SU-DHL-6 (cell line): ENCODE data around the gene EGLN2.
"Not testable (repeated sequence)": the region's sequence is repeated elsewhere in the genome, so short reads cannot be mapped to it uniquely, and the experiment has no call there.

ENCODE experiments used
- H2AFZ ChIP-seq: fragments of 200-600 bp; sonication (generic); 2 replicates; pipeline ENCODE4 v1.6.1; 2014; ENCODE audit warnings: low read depth, mild to moderate bottlenecking, moderate library complexity, mixed read lengths, antibody characterized with exemption, low read length; ENCODE audit not compliant: severe bottlenecking
- H3F3A ChIP-seq: fragments of 200-600 bp; shearing (Covaris generic); 2 replicates; pipeline ENCODE4 v1.6.0; 2016; ENCODE audit warnings: antibody characterized with exemption, mild to moderate bottlenecking; ENCODE audit not compliant: insufficient read depth
- H3K27ac ChIP-seq: fragments of 200-600 bp; sonication (generic); 2 replicates; pipeline ENCODE4 v1.5.1; 2016; ENCODE audit warnings: low read depth, mild to moderate bottlenecking, low read length, moderate library complexity, mixed read lengths
- H3K27me3 ChIP-seq: fragments of 200-600 bp; sonication (generic), shearing (Covaris generic); 2 replicates; pipeline ENCODE4 v1.6.0; 2014; ENCODE audit warnings: mild to moderate bottlenecking, low read length
- H3K36me3 ChIP-seq: fragments of 200-600 bp; sonication (generic); 2 replicates; pipeline ENCODE4 v1.6.1; 2014; ENCODE audit warnings: mild to moderate bottlenecking, low read length, mixed read lengths
- H3K4me2 ChIP-seq: fragments of 300-600, 200-600 bp; shearing (Covaris generic), sonication (generic); 2 replicates; pipeline ENCODE4 v1.6.0; 2014; ENCODE audit warnings: low read length, low read depth, mild to moderate bottlenecking; ENCODE audit not compliant: poor library complexity, severe bottlenecking
- H3K4me3 ChIP-seq: fragments of 200-600 bp; sonication (generic); 2 replicates; pipeline ENCODE4 v1.5.1; 2014; ENCODE audit warnings: antibody characterized with exemption, low read length, mild to moderate bottlenecking, mixed read lengths; ENCODE audit not compliant: insufficient read depth, poor library complexity, severe bottlenecking
- H3K79me2 ChIP-seq: fragments of 200-600 bp; sonication (generic); 2 replicates; pipeline ENCODE4 v1.6.1; 2014; ENCODE audit warnings: mild to moderate bottlenecking, low read length, moderate library complexity; ENCODE audit not compliant: insufficient read depth
- H3K9ac ChIP-seq: fragments of 200-600 bp; sonication (generic); 2 replicates; pipeline ENCODE4 v1.7.0; 2014; ENCODE audit warnings: mild to moderate bottlenecking, low read length
- H3K9me2 ChIP-seq: fragments of 200-600 bp; sonication (generic); replicated peaks from 2 replicates; pipeline ENCODE4 v1.6.1; 2014; ENCODE audit warnings: low read length; ENCODE audit not compliant: insufficient read depth
- H3K9me3 ChIP-seq: fragments of 200-600 bp; sonication (generic); 2 replicates; pipeline ENCODE4 v1.6.1; 2014; ENCODE audit warnings: low read length, mixed read lengths; ENCODE audit not compliant: insufficient read depth
- H4K20me1 ChIP-seq: fragments of 200-600 bp; sonication (generic); 2 replicates; pipeline ENCODE4 v1.6.1; 2014; ENCODE audit warnings: low read depth, mild to moderate bottlenecking, antibody characterized with exemption, low read length, moderate library complexity, mixed read lengths
- EZH2phosphoT487 ChIP-seq: fragments of 200-600 bp; sonication (generic), shearing (Covaris generic); conservative IDR thresholded peaks from 2 replicates; pipeline ENCODE4 v1.6.1; 2018; ENCODE audit warnings: mild to moderate bottlenecking, antibody characterized with exemption, low read length, moderate library complexity, mixed read lengths
- TF ChIP-seq, protein P1 (sequence below): fragments of 200-600 bp; sonication (generic); IDR thresholded peaks from one replicate; pipeline ENCODE4 v1.5.1; 2017; ENCODE audit warnings: antibody characterized with exemption, mild to moderate bottlenecking, low read length, moderate library complexity; ENCODE audit not compliant: insufficient read depth, poor library complexity, severe bottlenecking

Gene EGLN2

GRCh38 chr19:40831502-40832430, 32.8 kb downstream of the EGLN2 start:
- H3K9me3 ChIP-seq = no peaks in the 10 kb centered on the region
- TF ChIP-seq, protein P1, sequence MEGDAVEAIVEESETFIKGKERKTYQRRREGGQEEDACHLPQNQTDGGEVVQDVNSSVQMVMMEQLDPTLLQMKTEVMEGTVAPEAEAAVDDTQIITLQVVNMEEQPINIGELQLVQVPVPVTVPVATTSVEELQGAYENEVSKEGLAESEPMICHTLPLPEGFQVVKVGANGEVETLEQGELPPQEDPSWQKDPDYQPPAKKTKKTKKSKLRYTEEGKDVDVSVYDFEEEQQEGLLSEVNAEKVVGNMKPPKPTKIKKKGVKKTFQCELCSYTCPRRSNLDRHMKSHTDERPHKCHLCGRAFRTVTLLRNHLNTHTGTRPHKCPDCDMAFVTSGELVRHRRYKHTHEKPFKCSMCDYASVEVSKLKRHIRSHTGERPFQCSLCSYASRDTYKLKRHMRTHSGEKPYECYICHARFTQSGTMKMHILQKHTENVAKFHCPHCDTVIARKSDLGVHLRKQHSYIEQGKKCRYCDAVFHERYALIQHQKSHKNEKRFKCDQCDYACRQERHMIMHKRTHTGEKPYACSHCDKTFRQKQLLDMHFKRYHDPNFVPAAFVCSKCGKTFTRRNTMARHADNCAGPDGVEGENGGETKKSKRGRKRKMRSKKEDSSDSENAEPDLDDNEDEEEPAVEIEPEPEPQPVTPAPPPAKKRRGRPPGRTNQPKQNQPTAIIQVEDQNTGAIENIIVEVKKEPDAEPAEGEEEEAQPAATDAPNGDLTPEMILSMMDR = no peak
- TF ChIP-seq EZH2phosphoT487 = no peak
- H3K27me3 ChIP-seq = no peaks in the 10 kb centered on the region
- no peaks in the 10 kb centered on the region for H3K79me2 ChIP-seq
- H3K27ac ChIP-seq = no peak overlapping the region
- no peaks in the 10 kb centered on the region for H3K9me2 ChIP-seq
- no peak overlapping the region for H3K9ac ChIP-seq
- no peak overlapping the region for H2AFZ ChIP-seq
- H3F3A ChIP-seq = no peaks in the 10 kb centered on the region
- no peak overlapping the region for H3K4me3 ChIP-seq
- H3K4me2 ChIP-seq = no peak overlapping the region
- H3K36me3 ChIP-seq = no peaks in the 10 kb centered on the region
- H4K20me1 ChIP-seq = no peaks in the 10 kb centered on the region

DNA sequence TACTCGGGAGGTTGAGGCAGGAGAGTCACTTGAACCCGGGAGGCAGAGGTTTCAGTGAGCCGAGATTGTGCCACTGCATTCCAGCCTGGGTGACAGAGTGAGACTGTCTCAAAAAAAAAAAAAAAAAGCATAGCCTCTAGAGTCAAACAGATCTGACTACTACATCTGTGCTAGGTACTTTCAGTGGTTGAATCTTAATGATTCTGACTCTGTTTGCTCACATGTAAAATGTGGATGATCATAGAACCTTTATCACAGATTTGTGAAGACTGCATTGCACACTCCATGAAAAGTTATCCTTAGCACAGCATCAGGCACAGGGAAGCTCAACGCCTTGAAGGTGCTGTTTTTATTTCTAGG, 33.4 kb downstream of the EGLN2 start:
- H4K20me1 ChIP-seq, H3K27ac ChIP-seq, H3K79me2 ChIP-seq, H3K4me2 ChIP-seq, H3K4me3 ChIP-seq, H3K36me3 ChIP-seq, H2AFZ ChIP-seq, H3K27me3 ChIP-seq, H3K9ac ChIP-seq, H3F3A ChIP-seq, H3K9me3 ChIP-seq, H3K9me2 ChIP-seq: not testable (repeated sequence)

DNA sequence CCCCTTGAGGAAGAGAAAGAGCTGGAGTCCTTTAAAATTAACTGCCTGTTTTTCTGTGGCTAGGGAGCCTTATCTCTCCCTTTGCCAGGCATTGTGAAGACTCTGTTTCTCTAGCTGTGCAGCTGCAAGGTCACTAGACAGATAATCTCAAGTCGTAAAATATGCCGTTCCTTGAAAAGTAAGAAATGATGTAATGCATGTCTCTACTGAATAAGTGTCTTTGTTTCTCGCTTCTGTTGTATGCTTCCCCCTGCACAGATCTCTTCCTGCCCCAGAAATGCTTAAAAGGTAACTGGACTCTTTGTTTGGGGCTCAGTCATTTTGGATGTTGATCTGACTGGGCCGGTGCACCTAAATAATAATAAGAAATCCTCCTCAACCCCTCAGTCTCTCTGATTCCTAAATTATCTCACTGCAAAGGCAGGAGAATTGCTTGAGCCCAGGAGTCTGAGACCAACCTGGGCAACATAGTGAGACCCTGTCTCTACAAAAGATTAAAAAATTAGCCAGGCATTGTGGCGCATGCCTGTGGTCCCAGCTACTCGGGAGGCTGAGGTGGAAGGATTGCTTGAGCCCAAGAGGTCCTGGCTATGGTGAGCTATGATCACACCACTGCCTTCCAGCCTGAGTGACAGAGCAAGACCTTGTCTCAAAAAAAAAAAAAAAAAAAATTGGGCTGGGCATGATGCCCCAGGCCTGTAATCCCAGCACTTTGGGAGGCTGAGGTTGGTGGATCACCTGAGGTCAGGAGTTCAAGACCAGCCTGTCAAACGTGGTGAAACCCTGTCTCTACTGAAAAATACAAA, 34.9 kb downstream of the EGLN2 start:
- not testable (repeated sequence) for H4K20me1 ChIP-seq, H3K4me2 ChIP-seq, H3F3A ChIP-seq, H3K27ac ChIP-seq, H3K9ac ChIP-seq, H3K79me2 ChIP-seq, H2AFZ ChIP-seq, H3K4me3 ChIP-seq, H3K27me3 ChIP-seq, H3K9me3 ChIP-seq, H3K36me3 ChIP-seq, H3K9me2 ChIP-seq

DNA sequence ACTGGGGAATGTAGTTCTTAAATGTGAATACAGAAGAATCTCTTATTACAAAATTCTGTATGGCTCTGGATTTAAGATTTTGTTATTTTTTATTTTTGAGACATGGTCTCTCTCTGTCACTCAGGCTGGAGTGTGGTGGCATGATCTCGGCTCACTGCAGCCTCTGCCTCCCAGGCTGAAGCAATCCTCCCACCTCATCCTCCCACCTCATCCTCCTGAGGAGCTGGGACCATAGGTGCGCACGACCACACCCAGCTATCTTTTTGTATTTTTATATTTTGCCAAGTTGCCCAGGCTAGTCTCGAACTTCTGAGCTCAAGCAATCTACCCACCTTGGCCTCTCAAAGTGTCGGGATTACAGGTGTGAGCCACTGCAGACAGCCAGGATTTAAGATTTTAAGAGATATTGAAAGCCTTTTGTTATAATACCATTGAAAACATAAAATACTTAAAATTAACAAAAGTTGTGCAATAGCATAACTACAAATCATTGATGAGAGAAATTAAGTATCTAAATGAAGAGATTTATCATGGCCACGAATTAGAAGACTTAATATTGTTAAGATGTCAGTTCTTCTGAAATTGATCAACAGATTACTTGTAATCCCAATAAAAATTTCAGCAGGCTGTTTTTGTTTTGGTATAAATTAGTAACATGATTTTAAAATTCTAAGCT, 37.9 kb downstream of the EGLN2 start:
- H4K20me1 ChIP-seq = no peaks in the 10 kb centered on the region
- H3K9me3 ChIP-seq = no peaks in the 10 kb centered on the region
- H3K27me3 ChIP-seq = no peaks in the 10 kb centered on the region
- no peaks in the 10 kb centered on the region for H3F3A ChIP-seq
- no peak overlapping the region for H3K4me2 ChIP-seq
- no peak overlapping the region for H3K9ac ChIP-seq
- no peaks in the 10 kb centered on the region for H3K79me2 ChIP-seq
- H3K4me3 ChIP-seq = no peak overlapping the region
- no peak overlapping the region for H3K27ac ChIP-seq
- no peaks in the 10 kb centered on the region for H3K9me2 ChIP-seq
- no peak overlapping the region for H2AFZ ChIP-seq
- no peak for TF ChIP-seq EZH2phosphoT487
- no peaks in the 10 kb centered on the region for H3K36me3 ChIP-seq

DNA sequence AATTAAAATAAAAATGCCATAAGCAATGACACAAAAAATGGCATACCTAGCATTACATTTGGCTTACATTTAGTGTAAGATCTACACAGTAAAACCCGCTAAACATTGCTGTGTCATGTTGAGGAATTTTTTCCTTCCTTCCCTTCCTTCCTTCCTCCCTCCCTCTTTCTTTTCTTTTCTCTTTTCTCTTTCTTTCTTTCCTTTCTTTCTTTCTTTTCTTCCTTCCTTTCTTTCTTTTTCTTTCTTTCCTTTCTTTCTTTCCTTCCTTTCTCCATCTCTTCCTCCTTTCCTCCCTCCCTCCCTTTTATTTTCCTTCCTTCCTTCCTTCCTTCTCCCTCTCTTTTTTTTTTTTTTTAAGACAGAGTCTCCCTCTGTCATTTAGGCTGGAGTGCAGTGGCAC, 39.5 kb downstream of the EGLN2 start:
- H3K36me3 ChIP-seq, H3K27me3 ChIP-seq: not testable (repeated sequence)

DNA sequence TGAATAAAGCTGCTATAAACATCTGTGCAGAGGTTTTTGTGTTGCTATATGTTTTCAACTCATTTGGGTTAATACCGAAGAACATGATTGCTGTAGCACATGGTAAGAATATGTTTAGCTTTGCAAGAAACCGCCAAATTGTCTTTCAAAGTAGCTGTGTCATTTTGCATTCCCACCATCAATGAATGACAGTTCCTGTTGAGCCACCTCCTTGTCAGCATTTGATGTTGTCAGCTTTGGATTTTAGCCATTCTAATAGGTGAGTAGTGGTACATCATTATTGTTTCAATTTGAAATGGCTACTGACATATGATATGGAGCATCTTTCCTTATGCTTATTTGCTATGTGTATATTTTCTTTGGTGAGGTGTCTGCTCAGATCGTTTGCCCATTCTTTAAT, 43.0 kb downstream of the EGLN2 start:
- H3F3A ChIP-seq, H3K4me3 ChIP-seq, H2AFZ ChIP-seq, H3K9ac ChIP-seq, H3K4me2 ChIP-seq, H4K20me1 ChIP-seq, H3K27ac ChIP-seq, H3K36me3 ChIP-seq, H3K9me2 ChIP-seq, H3K27me3 ChIP-seq, H3K79me2 ChIP-seq, H3K9me3 ChIP-seq: not testable (repeated sequence)

More for the DNA sequence above, 39.5 kb downstream of the EGLN2 start:
- not testable (repeated sequence) for H3K9ac ChIP-seq, H3K9me3 ChIP-seq, H3K9me2 ChIP-seq, H4K20me1 ChIP-seq, H3K79me2 ChIP-seq, H3K4me2 ChIP-seq, H3K4me3 ChIP-seq, H2AFZ ChIP-seq, H3K27ac ChIP-seq, H3F3A ChIP-seq
